ENCODE data around the gene FAM20C. TPM values are rescaled to one million over a fixed set of nuclear protein-coding genes. Genes with fewer than 3 reads are reported as not detected.
"Not testable (repeated sequence)": the region's sequence is repeated elsewhere in the genome, so short reads cannot be mapped to it uniquely, and the experiment has no call there.

FAM20C gene
- total RNA-seq, 1 donor from 2014 or later, result 21.9 TPM

DNA sequence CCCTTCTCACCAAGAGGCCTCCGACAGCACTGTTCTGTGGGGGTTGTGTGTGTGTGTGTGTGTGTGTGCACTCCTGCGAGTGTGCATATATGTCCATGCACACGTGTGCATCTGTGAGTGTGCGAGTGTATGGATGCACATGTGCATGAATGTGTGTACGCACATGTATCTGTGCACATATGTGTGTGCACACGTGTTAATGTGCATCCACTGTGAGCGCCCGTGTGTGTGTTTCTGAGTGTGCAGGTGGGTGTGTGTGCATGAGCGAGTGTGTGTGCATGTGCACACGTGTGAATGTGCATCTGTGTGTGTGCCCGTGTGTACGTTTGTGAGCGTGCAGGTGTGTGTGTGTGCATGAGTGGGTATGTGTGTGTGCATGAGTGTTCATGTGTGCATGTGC lies 49.1 kb downstream of the FAM20C start:
- Mint-ChIP-seq H3K36me3 (ENCODE audit: low read depth) (peaks cover 2% of the 10 kb centered on the region), H3K27ac (ENCODE audit: unreplicated experiment) (peak overlapping the region; percentile 87), H3K9me3 (no peaks in the 10 kb centered on the region), H3K4me1 (peaks cover 8% of the 10 kb centered on the region), H3K4me3 (no peak overlapping the region), H3K27me3 (ENCODE audit: low read depth) (no peaks in the 10 kb centered on the region)
- DNase-seq (ENCODE audit: low read depth, low spot score), result no peak
- TF ChIP-seq, protein P1, sequence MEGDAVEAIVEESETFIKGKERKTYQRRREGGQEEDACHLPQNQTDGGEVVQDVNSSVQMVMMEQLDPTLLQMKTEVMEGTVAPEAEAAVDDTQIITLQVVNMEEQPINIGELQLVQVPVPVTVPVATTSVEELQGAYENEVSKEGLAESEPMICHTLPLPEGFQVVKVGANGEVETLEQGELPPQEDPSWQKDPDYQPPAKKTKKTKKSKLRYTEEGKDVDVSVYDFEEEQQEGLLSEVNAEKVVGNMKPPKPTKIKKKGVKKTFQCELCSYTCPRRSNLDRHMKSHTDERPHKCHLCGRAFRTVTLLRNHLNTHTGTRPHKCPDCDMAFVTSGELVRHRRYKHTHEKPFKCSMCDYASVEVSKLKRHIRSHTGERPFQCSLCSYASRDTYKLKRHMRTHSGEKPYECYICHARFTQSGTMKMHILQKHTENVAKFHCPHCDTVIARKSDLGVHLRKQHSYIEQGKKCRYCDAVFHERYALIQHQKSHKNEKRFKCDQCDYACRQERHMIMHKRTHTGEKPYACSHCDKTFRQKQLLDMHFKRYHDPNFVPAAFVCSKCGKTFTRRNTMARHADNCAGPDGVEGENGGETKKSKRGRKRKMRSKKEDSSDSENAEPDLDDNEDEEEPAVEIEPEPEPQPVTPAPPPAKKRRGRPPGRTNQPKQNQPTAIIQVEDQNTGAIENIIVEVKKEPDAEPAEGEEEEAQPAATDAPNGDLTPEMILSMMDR (conservative IDR thresholded peaks at IDR 0.05), result no peak

DNA sequence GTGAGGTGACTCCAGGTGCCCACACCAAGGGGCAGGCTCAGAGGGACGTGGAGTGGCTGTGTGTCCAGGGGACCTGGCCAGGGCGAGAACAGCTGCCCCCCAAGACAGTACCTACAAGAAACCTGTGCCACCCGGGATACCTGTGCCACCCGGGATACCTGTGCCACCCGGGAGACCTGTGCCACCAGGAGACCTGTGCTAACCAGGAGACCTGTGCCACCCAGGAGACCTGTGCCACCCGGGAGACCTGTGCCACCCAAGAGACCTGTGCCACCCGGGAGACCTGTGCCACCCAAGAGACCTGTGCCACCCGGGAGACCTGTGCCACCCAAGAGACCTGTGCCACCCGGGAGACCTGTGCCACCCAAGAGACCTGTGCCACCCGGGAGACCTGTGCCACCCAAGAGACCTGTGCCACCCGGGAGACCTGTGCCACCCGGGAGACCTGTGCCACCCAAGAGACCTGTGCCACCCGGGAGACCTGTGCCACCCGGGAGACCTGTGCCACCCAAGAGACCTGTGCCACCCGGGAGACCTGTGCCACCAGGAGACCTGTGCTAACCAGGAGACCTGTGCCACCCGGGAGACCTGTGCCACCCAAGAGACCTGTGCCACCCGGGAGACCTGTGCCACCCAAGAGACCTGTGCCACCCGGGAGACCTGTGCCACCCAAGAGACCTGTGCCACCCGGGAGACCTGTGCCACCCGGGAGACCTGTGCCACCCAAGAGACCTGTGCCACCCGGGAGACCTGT lies 50.6 kb downstream of the FAM20C start:
- H3K27me3 Mint-ChIP-seq (ENCODE audit: low read depth); H3K36me3 Mint-ChIP-seq (ENCODE audit: low read depth); H3K9me3 Mint-ChIP-seq; H3K4me3 Mint-ChIP-seq; H3K4me1 Mint-ChIP-seq; H3K27ac Mint-ChIP-seq (ENCODE audit: unreplicated experiment); DNase-seq (ENCODE audit: low read depth, low spot score): not testable (repeated sequence)

DNA sequence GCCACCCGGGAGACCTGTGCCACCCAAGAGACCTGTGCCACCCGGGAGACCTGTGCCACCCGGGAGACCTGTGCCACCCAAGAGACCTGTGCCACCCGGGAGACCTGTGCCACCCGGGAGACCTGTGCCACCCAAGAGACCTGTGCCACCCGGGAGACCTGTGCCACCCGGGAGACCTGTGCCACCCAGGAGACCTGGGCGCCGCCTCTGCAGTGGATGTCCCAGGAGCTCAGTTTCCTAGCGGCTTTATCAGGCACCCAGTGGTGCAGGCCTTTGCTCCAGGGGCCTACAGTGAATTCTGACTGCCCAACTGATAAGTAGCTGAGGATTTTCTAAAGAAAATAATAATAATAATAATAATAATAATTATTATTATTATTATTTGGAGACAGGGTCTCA lies 51.2 kb downstream of the FAM20C start:
- not testable (repeated sequence) for H3K4me1 Mint-ChIP-seq; H3K27ac Mint-ChIP-seq (ENCODE audit: unreplicated experiment); DNase-seq (ENCODE audit: low read depth, low spot score); H3K9me3 Mint-ChIP-seq; H3K27me3 Mint-ChIP-seq (ENCODE audit: low read depth); H3K4me3 Mint-ChIP-seq; H3K36me3 Mint-ChIP-seq (ENCODE audit: low read depth)

DNA sequence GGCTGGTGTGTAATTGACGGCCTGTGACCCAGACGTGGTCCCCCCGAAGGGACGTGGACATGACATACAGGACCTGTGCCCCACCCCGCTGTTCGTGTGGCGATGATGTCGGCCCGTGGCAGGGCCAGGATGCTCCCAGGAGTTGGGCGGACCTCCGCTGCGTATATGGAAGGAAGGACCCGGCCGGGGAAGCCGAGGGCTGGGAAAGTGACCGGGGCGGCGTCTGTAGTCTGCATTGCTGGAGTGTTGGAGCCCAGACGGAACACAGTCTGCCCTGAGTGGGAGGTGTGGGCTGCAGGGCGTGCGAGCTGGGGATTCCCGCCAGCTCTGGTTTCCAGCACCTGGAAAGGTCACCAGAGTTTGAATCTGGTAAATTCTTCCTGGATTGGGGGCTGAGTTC lies 52.6 kb downstream of the FAM20C start:
- H3K4me1 Mint-ChIP-seq, result peaks cover 8% of the 10 kb centered on the region
- H3K9me3 Mint-ChIP-seq, result no peaks in the 10 kb centered on the region
- H3K27me3 Mint-ChIP-seq (ENCODE audit: low read depth), result no peaks in the 10 kb centered on the region
- no peak for DNase-seq (ENCODE audit: low read depth, low spot score)
- no peak overlapping the region for H3K4me3 Mint-ChIP-seq
- H3K27ac Mint-ChIP-seq (ENCODE audit: unreplicated experiment), result no peak overlapping the region
- peaks cover 2% of the 10 kb centered on the region for H3K36me3 Mint-ChIP-seq (ENCODE audit: low read depth)
- TF ChIP-seq, protein P1 (conservative IDR thresholded peaks at IDR 0.05), result no peak

DNA sequence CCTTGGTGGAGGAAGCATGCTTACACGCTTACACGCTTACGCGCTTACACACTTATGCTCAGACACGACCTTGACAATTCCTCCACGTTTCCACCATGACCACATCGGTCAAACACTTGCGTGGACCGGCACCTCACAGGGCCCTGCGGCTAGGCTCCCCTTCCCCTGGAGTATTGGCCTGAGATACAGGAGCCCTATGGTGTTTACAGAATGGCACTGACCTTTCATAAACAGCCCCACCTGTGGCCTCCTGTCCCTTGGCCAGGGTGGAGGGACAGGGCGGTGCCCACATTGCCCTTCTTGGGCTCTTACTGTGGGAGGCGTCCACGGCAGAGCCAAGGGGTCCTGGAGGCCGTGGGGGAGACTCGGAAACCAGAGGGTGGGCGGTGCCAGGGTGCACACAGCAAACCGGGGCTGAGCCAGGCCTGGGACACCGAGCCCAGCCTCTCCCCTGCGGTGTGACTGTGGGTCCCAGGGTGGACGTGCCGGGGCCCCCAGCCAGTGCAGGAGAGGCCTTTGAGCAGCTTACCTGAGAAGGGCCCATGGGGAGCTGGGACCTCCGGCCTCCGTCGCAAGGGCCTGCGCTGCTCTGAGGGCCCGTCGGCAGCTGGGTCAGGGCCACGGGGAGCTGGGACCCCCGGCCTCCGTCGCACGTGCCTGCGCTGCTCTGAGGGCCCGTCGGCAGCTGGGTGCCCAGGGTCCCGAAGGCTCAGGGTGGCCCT lies 53.4 kb downstream of the FAM20C start:
- Mint-ChIP-seq H3K36me3 (ENCODE audit: low read depth) (peaks cover 2% of the 10 kb centered on the region), H3K4me1 (peaks cover 8% of the 10 kb centered on the region), H3K4me3 (no peak overlapping the region), H3K27me3 (ENCODE audit: low read depth) (no peaks in the 10 kb centered on the region), H3K27ac (ENCODE audit: unreplicated experiment) (no peak overlapping the region), H3K9me3 (no peaks in the 10 kb centered on the region)
- DNase-seq (ENCODE audit: low read depth, low spot score), result no peak
- TF ChIP-seq, protein P1 (conservative IDR thresholded peaks at IDR 0.05), result no peak

DNA sequence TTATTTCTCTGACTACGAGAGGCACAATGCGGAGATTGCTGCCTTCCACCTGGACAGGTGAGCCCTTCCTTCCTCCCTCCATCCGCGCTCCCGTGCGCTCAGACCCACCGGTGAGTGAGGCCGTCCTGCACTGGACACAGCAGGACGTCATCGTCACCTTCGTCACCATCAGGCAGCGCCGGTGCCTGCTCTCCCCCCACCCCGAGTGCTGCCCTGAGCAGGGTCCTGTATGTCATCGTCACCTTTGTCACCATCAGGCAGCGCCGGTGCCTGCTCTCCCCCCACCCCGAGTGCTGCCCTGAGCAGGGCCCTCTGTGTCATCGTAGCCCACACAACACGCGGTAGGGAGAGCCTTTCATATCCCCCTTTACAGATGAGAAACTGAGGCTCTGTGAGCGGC lies 54.1 kb downstream of the FAM20C start:
- Mint-ChIP-seq H3K9me3 (no peaks in the 10 kb centered on the region), H3K27ac (ENCODE audit: unreplicated experiment) (peak overlapping the region; percentile 93), H3K4me3 (no peak overlapping the region), H3K4me1 (peaks cover 4% of the 10 kb centered on the region), H3K27me3 (ENCODE audit: low read depth) (no peaks in the 10 kb centered on the region), H3K36me3 (ENCODE audit: low read depth) (peaks cover 2% of the 10 kb centered on the region)
- no peak for DNase-seq (ENCODE audit: low read depth, low spot score)
- TF ChIP-seq, protein P1 (conservative IDR thresholded peaks at IDR 0.05), result no peak
